Activated T-helper 1 cell treated with anti-CD3 and anti-CD28 coated beads, Interleukin-2, amount 50 U/mL, for 16 hours (primary cell): ENCODE measurements around the gene USH1C.

Experiments used
- DNase-seq, 2 donors: peaks; one replicate each; pipeline ENCODE4 v3.0.0-alpha.2; 2020; ENCODE audit warnings: low read depth in 1 of 2, low spot score in 1 of 2

USH1C gene

GRCh38 chr11:17443926-17444690 is 100.1 kb downstream of the USH1C start:
- no peak for DNase-seq
